Renal cortex interstitium (tissue), 11 donors: ENCODE data around the gene FTO. TPM values are rescaled to one million over a fixed set of nuclear protein-coding genes. Genes with fewer than 3 reads are reported as not detected.

Experiments
- DNase-seq, 11 donors: peaks; one replicate each; pipeline ENCODE4 v3.0.0-alpha.2; 2013; ENCODE audit warnings: low read depth in 9 of 11, low spot score in 4 of 11; ENCODE audit errors: extremely low read depth in 1 of 11
- polyA plus RNA-seq, 3 donors: library from polyadenylated mRNA; unstranded; fragments of 120-200 nt; gene quantifications; one replicate each; pipeline ENCODE4 v1.2.1, GENCODE V29; 2013; ENCODE audit not compliant: insufficient read length in 3 of 3

FTO gene
- polyA plus RNA-seq, 3 donors, result 87.9 to 96.7 (median 90.8) TPM

DNA sequence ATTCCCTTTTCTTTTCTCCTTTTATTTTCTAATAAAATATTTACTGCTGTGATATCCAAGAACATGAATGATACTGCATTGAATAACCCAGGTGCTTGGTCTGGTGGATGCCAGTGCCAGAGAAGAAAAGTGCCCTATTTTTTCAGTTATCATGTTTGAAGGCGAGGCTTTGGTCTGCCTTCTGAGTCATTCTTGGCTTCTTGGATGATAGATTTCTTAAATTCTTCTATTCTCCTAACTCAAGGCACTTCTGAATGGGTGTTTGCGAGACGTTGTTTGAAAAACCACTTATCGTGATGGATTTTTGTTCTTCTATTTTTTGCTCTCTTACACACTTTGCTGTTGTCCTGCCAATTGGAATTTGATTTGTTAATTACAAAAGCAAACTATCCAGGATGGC is 66.7 kb downstream of the FTO start:
- no peak for DNase-seq

DNA sequence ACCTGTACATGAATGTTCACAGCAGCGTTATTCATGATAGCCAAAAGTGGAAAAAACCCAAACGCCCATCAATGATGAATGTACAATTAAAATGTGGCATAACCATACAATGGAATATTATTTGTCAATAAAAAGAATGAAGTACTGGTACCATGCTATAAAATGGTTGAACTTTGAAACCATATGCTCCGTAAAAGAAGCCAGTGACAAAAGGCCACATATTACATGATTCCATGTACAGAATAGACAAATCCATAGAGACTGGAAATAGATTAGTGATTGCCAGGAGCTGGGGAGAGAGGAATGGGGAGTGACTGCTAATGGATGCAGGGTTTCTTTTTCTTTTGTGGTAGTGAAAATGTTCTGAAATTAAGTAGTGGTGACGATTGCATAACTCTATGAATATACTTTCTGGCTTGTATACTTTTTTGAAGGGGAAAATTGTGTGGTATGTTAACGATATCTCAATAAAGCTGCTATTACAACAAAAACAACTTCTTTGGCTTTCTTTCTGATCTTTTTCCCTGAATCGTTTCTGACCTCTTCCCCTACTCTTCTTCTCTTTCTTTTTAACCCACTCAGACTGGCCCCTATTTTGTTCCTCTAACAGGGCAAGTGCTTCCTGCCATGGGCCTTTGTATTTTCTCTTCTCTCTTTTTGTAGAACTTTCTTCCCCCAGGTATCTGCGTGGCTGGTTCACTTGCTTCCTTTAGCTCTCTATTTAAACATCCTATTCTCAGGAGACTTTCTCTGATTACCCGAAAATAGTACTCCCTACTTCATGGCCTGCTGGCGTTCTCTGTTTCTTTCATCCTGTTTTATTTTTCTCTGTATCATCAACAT is 67.9 kb downstream of the FTO start:
- DNase-seq, result no peak

DNA sequence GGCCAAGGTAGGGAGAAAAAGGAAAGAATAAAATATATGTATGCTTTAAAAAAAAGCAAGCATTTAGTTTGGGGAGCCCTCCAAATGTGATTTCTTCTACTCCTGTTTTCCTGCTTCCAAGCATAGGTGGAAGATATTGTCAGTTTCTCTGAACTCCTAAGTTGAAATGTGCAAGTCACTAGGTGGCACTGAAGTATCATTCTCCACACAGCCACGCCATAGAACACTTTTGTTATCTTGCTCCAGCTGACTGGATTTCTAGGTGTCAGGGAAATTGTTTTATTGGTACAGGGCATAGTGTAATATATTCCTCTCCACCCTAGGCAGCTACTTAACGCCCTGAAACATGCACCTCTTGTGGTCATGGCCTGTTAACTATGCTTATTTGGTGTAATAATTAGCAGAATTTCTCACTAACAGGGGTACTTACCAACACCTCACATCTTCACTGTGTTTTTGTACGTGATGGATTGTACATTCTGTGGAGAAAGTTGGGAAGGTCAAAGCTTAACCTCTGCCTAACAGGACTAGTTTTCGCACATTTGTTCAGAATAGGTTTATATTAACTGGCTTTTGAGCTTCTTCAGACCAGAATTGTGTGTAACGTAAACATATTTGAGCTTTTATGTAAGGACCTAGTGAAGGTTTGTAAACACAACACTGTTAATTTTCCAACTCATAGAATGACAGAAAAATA is 69.3 kb downstream of the FTO start:
- peak in 10 of 11 donors; percentile 40 to 83 (median 64) for DNase-seq

DNA sequence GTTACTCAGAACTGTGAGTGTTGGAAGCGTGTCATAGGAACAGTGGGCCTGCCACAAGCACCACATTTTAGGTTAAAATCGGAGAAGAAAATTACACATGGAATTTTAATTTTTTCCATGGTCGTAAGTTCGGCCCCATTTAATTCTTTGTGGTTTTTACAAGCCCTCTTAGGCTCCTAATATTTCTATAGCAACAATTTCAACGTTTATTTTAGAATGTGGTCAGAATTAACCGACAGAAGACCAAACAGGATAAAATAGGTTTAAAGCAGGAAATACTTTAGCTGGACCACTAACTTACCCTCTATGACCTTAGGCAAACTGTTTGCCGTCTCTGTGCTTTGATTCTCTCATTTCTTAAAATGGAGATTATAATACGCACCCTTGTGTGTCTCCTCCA is 69.9 kb downstream of the FTO start:
- DNase-seq, result no peak

DNA sequence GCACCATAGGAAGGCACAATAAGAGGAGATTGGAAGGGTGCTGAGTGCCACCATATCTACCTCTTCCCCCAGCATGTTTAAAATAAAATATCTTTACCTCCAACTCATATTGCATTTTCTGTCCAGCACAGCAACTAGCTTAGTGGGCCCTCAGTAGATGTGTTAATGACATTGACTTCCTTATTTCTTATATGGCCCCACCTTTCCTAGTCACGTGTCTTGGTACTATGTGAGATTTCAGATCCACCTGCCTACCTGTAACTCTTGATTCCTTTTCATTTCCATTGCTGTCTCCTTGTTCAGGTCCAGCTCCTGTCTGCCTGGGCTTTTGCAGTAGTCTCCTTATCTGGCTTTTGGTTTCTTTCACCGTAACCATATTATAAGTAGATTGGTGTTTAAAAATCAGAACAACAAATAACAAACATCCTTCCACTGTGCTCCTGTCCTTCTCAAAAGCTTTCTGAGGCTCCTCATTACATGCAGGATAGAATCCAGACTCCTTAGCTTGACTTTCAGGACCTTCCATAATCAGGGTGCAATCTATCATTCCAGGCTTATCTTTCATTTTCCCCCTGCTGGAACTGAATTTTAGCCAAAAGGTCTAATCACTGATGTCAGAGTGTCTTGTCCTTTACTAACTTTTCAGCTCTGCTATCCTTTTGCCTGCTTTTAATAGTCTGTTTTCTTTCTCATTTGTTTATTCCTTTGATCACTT is 71.3 kb downstream of the FTO start:
- DNase-seq, result no peak

DNA sequence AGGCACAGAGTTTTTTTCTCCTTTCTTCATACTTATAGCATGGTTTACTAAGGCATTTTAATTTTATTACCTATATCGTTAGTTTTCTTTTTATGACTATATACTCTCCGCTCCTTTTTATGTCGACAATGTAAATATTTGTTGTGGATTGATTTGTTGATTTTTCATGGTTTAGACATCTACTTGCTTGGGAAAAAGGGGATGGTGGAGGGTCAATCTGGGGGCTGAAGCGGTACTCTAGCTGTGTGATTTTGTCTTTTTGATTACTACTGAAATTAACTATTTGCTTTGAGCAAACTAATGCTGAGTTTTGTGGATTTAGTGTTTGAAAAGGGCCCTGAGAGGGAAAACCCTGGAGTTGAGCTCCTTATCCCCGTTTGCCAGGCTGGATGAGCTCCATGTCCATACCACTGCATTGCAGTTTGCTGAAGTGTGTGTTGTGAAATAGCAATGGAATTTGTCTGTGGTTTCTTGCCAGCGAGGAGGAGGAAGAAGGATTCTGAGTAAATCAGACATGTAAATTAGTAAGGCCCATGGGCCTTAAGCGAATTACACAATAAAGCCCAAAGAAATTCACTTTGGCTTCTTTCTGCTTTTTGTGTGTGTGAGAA is 72.0 kb downstream of the FTO start:
- no peak for DNase-seq

DNA sequence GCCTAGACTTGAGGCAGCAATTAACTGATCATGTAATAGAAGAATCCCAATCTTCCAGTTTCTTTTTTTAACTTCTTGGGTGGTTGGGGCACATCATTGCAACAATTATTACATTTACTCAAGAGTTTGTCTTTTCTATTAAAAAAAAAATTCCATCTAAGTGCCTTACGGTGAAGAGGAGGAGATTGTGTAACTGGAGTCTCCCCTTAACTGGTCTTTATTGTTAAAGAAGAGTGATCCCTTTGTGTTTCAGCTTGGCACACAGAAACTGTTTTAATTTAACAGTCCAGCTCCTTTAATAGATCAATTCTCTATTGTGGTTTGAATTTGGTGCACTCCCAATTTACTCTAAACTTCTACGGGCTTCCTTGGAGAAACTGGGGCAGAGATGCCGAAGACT is 75.2 kb downstream of the FTO start:
- DNase-seq, result no peak

DNA sequence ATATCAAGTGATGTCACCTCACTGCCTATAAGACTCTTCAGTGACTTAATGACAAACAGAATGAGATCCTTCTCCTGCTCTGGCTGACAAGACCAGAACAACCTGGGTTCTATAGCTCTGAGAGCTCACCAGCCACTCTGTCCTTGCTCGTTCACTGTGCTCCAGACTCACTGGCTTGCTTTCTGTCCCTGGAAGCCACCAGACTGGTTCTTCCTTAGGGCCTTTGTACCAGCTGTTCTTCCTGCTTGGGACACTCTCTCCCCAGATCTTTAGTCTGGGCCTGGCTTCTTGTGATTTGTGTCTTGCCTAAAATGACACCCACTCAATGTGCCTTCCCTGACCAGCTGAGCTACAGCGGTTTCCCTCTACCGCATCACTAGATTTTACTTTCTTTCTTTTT is 76.1 kb downstream of the FTO start:
- no peak for DNase-seq

DNA sequence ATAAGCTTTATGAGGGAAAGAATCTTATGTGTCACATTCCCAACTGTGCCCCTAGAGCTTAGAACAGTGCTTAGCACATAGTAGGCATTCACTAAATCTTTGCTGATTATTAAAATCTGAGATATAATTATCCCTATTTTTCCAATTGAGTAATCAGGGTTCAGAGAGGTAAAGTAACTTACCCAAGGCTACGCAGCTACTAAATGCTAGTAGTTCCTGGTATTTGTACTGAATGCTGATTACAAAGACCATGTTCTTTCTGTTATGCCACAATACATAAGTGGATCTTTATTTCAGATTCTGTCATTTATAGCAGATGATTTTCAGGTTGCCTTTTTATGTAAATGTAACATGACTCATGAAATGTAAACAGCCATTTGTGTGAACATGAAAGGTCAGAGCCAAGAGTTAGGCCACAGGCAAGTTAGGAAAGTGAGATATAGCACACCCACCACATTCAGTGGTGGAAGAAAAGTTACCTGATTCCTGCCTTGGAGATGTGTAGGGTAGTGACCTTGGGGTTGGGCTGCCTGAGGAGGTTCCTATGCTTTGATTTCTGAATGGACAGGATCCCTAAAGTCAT is 77.2 kb downstream of the FTO start:
- DNase-seq, result no peak

DNA sequence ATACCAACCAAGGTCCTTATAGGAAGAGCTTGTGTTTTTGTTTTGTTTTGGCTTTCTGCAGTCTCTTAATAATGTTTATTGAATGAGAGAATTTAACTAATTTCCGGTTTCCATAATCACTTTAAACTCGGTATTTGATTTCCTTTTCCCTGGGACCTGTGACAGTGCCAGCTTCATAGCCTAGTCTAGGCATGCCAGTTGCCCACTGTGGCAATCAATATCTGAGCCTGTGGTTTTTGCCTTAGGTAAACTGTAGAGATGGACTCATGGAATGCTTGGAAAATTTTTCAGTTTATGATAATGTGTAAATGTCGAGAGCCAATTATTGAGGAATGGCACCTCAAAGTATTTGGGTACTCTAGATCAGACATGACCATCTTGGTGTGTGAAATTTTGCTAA is 78.2 kb downstream of the FTO start:
- no peak for DNase-seq

DNA sequence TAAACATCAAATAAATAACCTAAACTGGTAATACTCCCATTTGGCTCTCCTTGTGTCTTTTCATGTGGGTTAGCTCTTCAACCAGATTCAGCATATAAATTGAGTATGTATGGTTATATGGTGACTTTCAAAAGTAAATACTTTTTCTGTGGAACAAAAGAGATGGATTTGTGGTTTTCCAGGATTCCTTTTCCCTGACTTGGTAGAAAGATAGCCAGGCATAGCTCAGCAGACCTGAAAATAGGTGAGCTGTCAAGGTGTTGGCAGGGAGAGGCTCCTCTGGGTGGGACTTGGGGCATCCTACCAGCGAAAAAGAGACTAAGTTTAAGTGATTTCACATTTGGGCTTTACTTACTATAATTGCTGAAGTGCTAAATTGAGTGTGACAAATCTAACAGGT is 80.3 kb downstream of the FTO start:
- no peak for DNase-seq

DNA sequence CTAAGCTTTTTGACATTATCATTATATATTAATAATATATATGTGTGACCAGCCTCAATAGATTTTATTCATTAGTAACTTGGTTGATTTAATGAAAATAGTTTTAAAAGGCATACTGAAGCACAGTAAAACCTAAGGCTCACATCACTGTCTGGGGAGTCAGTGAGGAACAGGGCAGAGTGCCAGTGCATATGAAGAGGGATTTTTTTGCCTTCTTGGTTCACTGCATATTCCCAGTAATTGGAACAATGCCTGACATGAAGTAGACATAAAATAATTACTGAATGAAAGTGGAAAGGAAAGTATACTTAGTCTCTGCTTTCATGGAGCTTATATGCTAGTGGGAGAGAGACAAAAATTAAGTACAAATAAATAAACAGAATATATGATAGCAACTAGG is 81.1 kb downstream of the FTO start:
- DNase-seq, result no peak

DNA sequence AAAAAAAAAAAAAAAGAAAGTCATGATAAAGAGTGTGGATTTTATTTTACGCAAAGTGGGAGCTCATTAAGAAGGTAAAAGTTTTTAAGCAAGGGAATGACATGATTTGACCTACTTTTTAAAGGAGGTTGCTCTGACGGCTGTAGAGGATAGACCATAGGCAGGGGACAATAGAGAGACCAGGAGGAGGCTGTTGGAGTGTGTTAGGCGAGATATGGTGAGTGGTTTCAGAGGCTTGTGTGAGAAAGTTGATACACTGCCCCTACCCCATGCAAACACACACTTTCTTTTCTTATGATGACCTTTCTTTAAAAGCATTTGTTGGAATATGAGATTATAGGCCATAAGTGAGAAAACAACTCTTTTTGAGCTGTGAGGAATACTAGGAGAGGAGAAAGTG is 82.0 kb downstream of the FTO start:
- no peak for DNase-seq

DNA sequence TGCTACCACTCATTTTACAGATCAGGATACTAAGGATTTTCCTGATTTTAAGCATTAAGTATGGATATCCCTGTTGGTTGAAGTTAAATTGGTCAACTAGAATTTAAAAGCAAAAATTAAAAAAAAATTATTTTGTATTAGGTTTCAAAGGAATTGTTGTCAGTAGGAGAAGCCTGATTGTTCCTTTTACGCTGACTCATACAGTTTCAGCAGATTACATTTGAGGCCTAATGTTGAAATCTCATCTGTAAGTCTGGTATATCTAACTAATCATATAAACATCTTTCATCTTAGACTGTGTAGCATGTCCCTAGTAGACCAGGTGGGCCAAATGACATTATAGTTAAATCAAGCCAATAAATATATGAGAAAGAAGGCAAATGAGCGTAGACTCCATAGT is 83.5 kb downstream of the FTO start:
- DNase-seq, result no peak

DNA sequence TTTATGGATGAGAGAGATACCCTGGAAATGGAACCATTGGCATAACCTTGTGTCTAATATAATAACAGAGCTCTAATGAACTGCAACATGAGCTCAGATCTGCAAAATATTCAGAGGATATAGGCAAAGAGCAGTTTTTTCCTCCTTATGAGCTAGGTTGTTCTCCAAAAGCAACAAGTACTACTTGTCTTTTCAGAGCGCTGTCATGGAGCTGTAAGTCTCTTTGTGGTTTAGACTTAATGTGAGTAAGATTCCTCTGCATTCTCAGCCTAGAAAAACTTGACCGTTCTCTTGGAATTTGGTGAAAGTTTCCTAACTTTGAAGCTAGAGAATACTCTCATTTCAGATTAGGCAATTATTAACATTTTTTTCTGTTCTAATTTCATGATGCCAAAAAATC is 85.2 kb downstream of the FTO start:
- no peak for DNase-seq

DNA sequence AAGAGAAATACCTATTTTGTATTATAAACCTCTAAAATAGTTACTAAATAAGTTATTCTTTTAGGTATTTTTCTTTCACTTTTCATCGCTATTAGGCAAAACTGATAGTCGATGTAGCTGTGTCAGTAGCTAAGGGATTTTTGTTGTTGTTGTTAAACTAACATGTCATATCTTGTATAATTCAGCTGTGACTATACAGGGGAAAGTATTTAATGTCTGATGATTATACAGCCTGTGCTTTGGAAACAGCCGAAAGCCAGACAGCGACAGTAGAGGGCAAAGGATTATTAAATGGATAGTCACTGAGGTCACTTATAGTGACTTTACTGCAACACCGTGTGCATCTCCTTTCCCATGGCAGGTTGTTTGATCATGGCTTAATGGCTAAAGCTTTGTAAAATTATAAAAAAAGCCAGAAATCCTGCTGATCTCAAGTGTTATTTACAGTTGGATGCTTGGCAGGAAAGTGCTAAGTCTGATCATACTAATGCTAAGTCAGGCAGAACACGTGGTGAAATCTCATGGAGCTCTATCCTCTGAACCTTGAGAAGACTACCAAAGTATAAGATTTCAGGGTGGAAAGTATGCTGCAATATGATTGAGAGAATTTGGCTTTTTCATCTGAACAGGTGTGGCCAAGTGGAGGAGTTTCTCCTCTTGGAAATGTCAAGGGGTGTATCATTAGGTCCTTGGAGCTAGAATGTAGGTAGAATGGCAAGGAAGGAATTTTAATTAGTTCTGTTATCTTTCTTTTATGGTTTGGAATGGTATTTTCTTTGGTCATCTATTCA is 88.4 kb downstream of the FTO start:
- DNase-seq, result no peak

DNA sequence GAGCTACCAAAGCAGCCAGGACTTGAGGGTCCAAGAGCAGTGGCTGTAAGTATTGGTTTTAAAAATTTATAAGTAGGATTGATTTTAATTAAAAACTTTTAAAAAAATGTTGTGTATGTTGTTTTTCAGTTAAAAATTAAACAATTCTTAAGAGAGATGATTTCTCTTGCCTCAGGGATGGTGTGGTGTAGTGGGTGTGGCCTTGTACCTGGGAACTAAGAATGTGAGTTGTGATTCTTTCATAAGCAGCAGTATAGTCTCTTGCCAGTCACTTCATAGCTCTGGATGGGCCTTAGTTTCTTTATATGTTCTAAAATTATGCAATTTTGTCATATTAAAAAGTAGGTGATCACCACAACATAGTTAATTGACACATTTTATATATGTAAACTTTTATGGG is 99.5 kb downstream of the FTO start:
- no peak for DNase-seq

DNA sequence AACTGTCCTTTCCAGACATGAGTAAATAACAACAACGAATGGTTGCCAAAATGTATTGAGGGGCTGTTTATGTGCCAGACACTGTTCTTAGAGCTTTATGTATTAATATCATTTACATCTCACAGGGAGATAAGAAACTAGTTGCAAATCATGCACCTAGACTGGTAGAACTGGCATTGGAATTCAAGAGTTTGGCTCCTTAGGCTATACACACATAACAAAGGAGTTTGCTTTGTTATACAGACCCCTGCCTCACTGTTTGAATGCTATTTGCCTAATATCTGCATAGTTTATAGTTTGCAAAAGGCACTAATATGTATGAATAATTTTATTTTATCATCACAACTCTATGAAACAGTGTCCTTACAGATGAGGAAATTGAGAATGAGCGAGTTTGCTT is 100.0 kb downstream of the FTO start:
- DNase-seq, result no peak

DNA sequence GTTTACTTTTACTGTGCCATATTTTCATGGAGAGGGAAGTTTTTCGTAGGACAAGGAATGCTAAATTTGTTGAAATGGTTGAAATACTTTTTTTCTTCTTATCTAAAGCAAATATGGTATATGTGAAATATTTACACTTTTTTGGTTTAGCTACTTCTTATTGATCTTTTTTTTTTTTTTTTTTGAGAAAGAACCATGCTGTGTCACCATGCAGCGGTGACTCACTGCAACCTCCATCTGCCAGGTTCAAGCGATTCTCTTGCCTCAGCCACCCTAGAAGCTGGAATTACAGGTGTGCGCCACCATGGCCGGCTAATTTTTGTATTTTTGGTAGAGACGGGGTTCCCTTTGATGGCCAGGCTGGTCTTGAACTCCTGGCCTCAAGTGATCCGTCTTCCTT is 100.5 kb downstream of the FTO start:
- DNase-seq, result no peak
